MCF 10A (cell line): Measurements from ENCODE around the gene CBR1. TPM values are rescaled to one million over a fixed set of nuclear protein-coding genes. Genes with fewer than 3 reads are reported as not detected.
A peak's percentile ranks its signal among the peaks of the same experiment; 100 is the strongest.

Experiments
- BruUV-seq: library from RNA; stranded (reverse); fragments of 400-500 nt; replicated peaks from 2 replicates; lab custom pipeline; 2021; lab: Mats Ljungman, UMichigan
- CTCF ChIA-PET: fragments of 300-600 bp; sonication (Branson Sonifier 250); formaldehyde crosslinking; extraction: SDS; loops from one replicate; lab custom pipeline; 2021; ENCODE audit warnings: antibody characterized with exemption, inconsistent platforms; lab: Yijun Ruan, JAX
- POLR2A ChIA-PET: fragments of 300-600, 350-650 bp; sonication (Branson Sonifier 250); formaldehyde crosslinking; extraction: SDS; loops from one replicate; lab custom pipeline; 2020; ENCODE audit warnings: antibody characterized with exemption, inconsistent platforms; lab: Yijun Ruan, JAX
- DNase-seq: peaks from one replicate; pipeline ENCODE4 v3.0.0-alpha.2; 2018; ENCODE audit not compliant: unreplicated experiment
- H3K27ac Mint-ChIP-seq: one replicate; pipeline ENCODE4 v1.8.0; 2022; ENCODE audit warnings: mild to moderate bottlenecking, low read depth, mixed read lengths; ENCODE audit not compliant: unreplicated experiment
- H3K27me3 Mint-ChIP-seq: one replicate; pipeline ENCODE4 v1.8.0; 2022; ENCODE audit warnings: mixed read lengths; ENCODE audit not compliant: insufficient read depth, unreplicated experiment
- H3K36me3 Mint-ChIP-seq: one replicate; pipeline ENCODE4 v1.8.0; 2022; ENCODE audit warnings: mild to moderate bottlenecking, moderate library complexity, mixed read lengths; ENCODE audit not compliant: insufficient read depth, unreplicated experiment
- H3K4me1 Mint-ChIP-seq: one replicate; pipeline ENCODE4 v1.8.0; 2022; ENCODE audit warnings: mixed read lengths; ENCODE audit not compliant: insufficient read depth, unreplicated experiment
- H3K4me3 Mint-ChIP-seq: one replicate; pipeline ENCODE4 v1.8.0; 2022; ENCODE audit warnings: mild to moderate bottlenecking, moderate library complexity, mixed read lengths; ENCODE audit not compliant: unreplicated experiment
- H3K9me3 Mint-ChIP-seq: one replicate; pipeline ENCODE4 v1.8.0; 2022; ENCODE audit warnings: mixed read lengths; ENCODE audit not compliant: unreplicated experiment
- intact Hi-C: fragments of 100-400 bp; cut with micrococcal nuclease; formaldehyde crosslinking; loops from 2 replicates; pipeline ENCODE4 v1.14.1; 2022
- total RNA-seq: library from RNA; stranded (reverse); gene quantifications from 2 replicates; pipeline ENCODE4 v1.2.3, GENCODE V29; 2022
- TF ChIP-seq, protein P1 (sequence below): fragments of 200-600 bp; IDR thresholded peaks from one replicate; pipeline ENCODE4 v1.8.0; 2022; ENCODE audit warnings: antibody characterized with exemption, mild to moderate bottlenecking; ENCODE audit not compliant: unreplicated experiment

The CBR1 gene
- total RNA-seq, 1 experiment from 2014 or later = 35.8 TPM

DNA sequence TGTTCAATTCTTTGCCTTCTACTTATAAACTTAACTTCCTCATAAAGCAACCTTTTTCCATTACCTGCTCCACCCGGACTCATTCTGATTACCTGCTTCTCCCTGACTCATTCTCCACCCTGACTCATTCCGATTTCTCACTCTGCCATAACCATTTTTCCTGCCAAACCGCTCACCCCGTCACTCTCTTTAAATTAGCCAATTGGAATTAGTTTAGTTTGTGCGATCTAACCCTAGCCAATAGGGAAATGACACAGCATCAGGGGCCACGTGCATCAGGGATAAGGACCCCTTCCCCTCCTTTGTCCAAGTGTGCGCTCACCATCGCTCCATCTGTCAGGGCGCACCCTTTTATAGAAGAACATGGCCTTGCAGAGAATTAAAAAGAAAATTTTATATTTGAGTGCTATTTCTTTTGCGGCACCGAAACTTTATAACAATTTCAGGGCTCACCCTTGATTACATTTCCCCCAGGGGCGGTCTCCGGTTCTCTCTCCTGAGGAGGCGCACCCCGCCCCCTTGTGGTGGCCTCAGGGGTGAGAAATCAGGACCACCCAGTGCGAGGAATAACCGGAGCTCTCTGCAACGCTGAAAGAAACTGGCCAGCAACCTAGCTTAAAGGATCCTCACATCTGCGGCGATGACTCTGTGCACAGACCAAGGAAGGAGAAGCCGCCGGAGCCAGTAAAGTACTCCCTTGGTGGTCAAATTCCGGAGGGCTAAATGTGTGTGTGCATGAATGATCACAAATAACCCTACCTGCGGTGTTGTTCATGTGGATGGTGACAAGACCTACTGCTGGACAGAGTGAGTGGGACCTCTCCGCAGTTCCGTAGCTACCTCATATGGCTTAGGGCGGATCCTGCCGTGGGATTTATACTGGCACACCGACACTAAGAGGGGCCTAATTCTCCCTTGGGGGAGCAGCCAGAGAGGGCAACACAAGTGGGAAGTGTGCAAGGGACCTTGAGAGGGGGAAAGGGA is 34.8 kb downstream of the CBR1 start:
- no peak overlapping the region for H3K27ac Mint-ChIP-seq
- no peaks in the 10 kb centered on the region for H3K36me3 Mint-ChIP-seq
- intact Hi-C loops = no loop called here
- ChIA-PET POLR2A (interaction anchor here (1.0 kb wide), 1 partner anchor 34 kb away, joined by 3 read pairs; no protein-coding TSS in a partner anchor), CTCF (interaction anchor here (0.5 to 1.0 kb wide), 3 partner anchors 8 to 45 kb away, joined by 3 read pairs; no protein-coding TSS in a partner anchor)
- BruUV-seq = no TSS peak
- peak; percentile 40 for DNase-seq
- no peaks in the 10 kb centered on the region for H3K9me3 Mint-ChIP-seq
- H3K4me1 Mint-ChIP-seq = peaks cover 6% of the 10 kb centered on the region
- no peaks in the 10 kb centered on the region for H3K27me3 Mint-ChIP-seq
- no peak overlapping the region for H3K4me3 Mint-ChIP-seq
- TF ChIP-seq, protein P1, sequence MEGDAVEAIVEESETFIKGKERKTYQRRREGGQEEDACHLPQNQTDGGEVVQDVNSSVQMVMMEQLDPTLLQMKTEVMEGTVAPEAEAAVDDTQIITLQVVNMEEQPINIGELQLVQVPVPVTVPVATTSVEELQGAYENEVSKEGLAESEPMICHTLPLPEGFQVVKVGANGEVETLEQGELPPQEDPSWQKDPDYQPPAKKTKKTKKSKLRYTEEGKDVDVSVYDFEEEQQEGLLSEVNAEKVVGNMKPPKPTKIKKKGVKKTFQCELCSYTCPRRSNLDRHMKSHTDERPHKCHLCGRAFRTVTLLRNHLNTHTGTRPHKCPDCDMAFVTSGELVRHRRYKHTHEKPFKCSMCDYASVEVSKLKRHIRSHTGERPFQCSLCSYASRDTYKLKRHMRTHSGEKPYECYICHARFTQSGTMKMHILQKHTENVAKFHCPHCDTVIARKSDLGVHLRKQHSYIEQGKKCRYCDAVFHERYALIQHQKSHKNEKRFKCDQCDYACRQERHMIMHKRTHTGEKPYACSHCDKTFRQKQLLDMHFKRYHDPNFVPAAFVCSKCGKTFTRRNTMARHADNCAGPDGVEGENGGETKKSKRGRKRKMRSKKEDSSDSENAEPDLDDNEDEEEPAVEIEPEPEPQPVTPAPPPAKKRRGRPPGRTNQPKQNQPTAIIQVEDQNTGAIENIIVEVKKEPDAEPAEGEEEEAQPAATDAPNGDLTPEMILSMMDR = no peak

DNA sequence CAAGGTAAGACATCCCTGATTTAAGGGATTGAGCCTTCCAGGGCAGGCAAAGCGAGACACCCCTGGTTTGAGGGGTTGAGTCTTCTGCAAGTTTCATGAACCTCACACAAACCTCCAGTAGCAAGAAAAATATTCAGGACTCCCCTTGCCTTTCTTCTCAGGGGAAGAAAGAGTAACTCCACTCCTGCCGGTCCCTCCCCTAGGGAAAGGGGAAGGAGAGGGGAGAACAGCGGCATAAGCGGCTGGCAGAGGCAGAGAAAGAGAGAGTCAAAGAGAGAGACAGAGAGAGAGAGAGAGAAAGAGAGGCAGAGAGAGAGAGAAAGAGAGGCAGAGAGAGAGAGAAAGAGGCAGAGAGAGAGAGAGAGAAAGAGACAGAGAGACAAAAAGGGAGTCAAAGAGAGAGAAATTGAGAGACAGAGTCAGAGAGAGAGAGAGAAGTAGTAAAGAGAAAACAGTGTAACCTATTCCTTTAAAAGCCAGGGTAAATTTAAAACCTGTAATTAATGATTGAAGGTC is 35.6 kb downstream of the CBR1 start:
- H3K4me3 Mint-ChIP-seq = no peak overlapping the region
- H3K27ac Mint-ChIP-seq = no peak overlapping the region

DNA sequence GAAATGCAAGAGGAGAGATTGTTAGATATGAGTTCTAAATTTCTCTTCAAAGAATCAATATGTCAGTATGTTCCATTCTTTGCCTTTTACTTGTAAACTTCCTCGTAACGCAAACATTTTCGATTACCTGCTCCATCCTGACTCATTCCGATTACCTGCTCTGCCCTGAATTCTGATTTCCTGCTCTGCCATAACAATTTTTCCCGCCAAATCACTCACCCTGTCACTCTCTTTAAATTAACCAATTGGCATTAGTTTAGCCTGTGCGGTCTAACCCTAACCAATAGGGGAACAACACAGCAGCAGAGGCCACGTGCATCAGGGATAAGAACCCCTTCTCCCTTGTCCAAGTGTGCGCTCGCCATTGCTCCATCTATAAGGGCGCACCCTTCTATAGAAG is 40.0 kb downstream of the CBR1 start:
- Mint-ChIP-seq H3K4me3 (no peak overlapping the region), H3K27ac (no peak overlapping the region), H3K27me3 (no peaks in the 10 kb centered on the region), H3K4me1 (peaks cover 13% of the 10 kb centered on the region), H3K9me3 (no peaks in the 10 kb centered on the region), H3K36me3 (no peaks in the 10 kb centered on the region)
- intact Hi-C loops = no loop called here
- ChIA-PET POLR2A (interaction anchor here (0.7 to 1.6 kb wide), 4 partner anchors 40 to 418 kb away, joined by 3 to 5 read pairs (median 4); partner anchors contain the start of genes CBR1 and SETD4), CTCF (interaction anchor here (0.7 to 1.4 kb wide), 3 partner anchors 17 to 82 kb away, joined by 3 read pairs; partner anchors contain the start of gene SETD4)
- no TSS peak for BruUV-seq
- no peak for DNase-seq
- TF ChIP-seq, protein P1 = no peak

More for the DNA sequence above, 35.6 kb downstream of the CBR1 start:
- Mint-ChIP-seq H3K36me3 (no peaks in the 10 kb centered on the region), H3K4me1 (peaks cover 6% of the 10 kb centered on the region), H3K27me3 (no peaks in the 10 kb centered on the region), H3K9me3 (no peaks in the 10 kb centered on the region)
- ChIA-PET POLR2A (no interaction called here), CTCF (interaction anchor here (0.8 to 1.0 kb wide), 2 partner anchors 35 to 46 kb away, joined by 3 read pairs; no protein-coding TSS in a partner anchor)
- intact Hi-C loops = no loop called here
- TF ChIP-seq, protein P1 = no peak
- DNase-seq = no peak
- no TSS peak for BruUV-seq

DNA sequence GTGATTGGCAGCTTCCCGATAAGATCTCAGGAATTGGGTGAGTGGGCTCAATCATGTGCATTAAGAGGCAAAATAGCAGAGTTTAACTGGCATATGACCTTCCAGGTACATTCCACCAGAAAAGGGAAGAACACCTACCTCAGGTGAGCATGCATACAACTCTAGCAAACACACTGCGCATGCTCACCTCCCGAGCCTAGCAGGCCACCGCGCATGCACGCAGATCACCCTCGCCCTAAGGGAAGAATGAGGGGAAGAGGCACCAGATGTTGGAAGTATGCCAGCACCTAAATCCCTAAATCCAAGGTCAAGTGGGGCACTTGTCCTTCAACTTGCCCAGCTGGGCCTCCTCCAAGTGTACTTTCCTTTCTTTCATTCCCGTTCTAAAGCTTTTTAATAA is 41.4 kb downstream of the CBR1 start:
- no peak for DNase-seq
- Mint-ChIP-seq H3K36me3 (no peaks in the 10 kb centered on the region), H3K4me1 (peaks cover 13% of the 10 kb centered on the region), H3K4me3 (no peak overlapping the region), H3K27ac (no peak overlapping the region), H3K9me3 (no peaks in the 10 kb centered on the region), H3K27me3 (no peaks in the 10 kb centered on the region)
- CTCF ChIA-PET = interaction anchor here (0.9 to 1.4 kb wide), 3 partner anchors 14 to 83 kb away, joined by 3 to 4 read pairs (median 3); partner anchors contain the start of gene SETD4
- BruUV-seq = no TSS peak
- POLR2A ChIA-PET = interaction anchor here (1.5 to 3.3 kb wide), 2 partner anchors 41 to 51 kb away, joined by 5 to 18 read pairs; partner anchors contain the start of genes CBR1 and SETD4
- TF ChIP-seq, protein P1 = no peak
- intact Hi-C loops = no loop called here
